ENCODE measurements around the gene B3GALNT1.

B3GALNT1 gene

GRCh38 chr3:161148832-161149475 is 43.8 kb upstream of the B3GALNT1 start:
- no peaks in the 10 kb centered on the region for H3K4me1 ChIP-seq (ENCODE audit: low read length)
- no peaks in the 10 kb centered on the region for H3K27me3 ChIP-seq (ENCODE audit: low read depth, low read length)
- no peaks in the 10 kb centered on the region for H3K36me3 ChIP-seq (replicated peaks; ENCODE audit: low read depth, low read length)
- TF ChIP-seq EZH2phosphoT487 (IDR thresholded peaks at IDR 0.05; ENCODE audit: low read depth) (no peak), CTCF (IDR thresholded peaks at IDR 0.05; ENCODE audit: low read depth, low read length) (no peak)
- H3K27ac ChIP-seq (ENCODE audit: low read length): no peak overlapping the region
- no peaks in the 10 kb centered on the region for H3K9me3 ChIP-seq (ENCODE audit: insufficient read depth, low read length)
- no peak overlapping the region for H2AFZ ChIP-seq (ENCODE audit: low read depth, low read length)
- H3K9ac ChIP-seq (ENCODE audit: low read length): no peak overlapping the region
- H3K79me2 ChIP-seq (ENCODE audit: low read length): no peaks in the 10 kb centered on the region
- H3K4me2 ChIP-seq (ENCODE audit: low read length): no peak overlapping the region
- H3K4me3 ChIP-seq (ENCODE audit: low read length): no peak overlapping the region
- no peaks in the 10 kb centered on the region for H4K20me1 ChIP-seq (ENCODE audit: insufficient read depth, low read length)

- no peak overlapping the region for H3K4me2 ChIP-seq (ENCODE audit: low read length)
- H3K79me2 ChIP-seq (ENCODE audit: low read length): no peaks in the 10 kb centered on the region
- no peaks in the 10 kb centered on the region for H3K27me3 ChIP-seq (ENCODE audit: low read depth, low read length)
- peaks cover 4% of the 10 kb centered on the region; the same call in 1 of the 2 replicates for H3K4me1 ChIP-seq (ENCODE audit: low read length)
- H2AFZ ChIP-seq (ENCODE audit: low read depth, low read length): no peak overlapping the region; the same call in 1 of the 2 replicates
- H4K20me1 ChIP-seq (ENCODE audit: insufficient read depth, low read length): no peaks in the 10 kb centered on the region
- no peak overlapping the region for H3K9ac ChIP-seq (ENCODE audit: low read length)
- H3K9me3 ChIP-seq (ENCODE audit: insufficient read depth, low read length): no peaks in the 10 kb centered on the region
- TF ChIP-seq CTCF (IDR thresholded peaks at IDR 0.05; ENCODE audit: low read depth, low read length) (no peak), EZH2phosphoT487 (IDR thresholded peaks at IDR 0.05; ENCODE audit: low read depth) (no peak)
- no peak overlapping the region for H3K27ac ChIP-seq (ENCODE audit: low read length)
- no peaks in the 10 kb centered on the region for H3K36me3 ChIP-seq (replicated peaks; ENCODE audit: low read depth, low read length)
- no peak overlapping the region for H3K4me3 ChIP-seq (ENCODE audit: low read length)
These were observed 37.3 kb upstream of the B3GALNT1 start for GRCh38 chr3:161142486-161142885.

- Histone ChIP-seq H3K36me3 (replicated peaks; ENCODE audit: low read depth, low read length) (no peaks in the 10 kb centered on the region), H3K9ac (ENCODE audit: low read length) (no peak overlapping the region), H3K9me3 (ENCODE audit: insufficient read depth, low read length) (no peaks in the 10 kb centered on the region), H3K27me3 (ENCODE audit: low read depth, low read length) (no peaks in the 10 kb centered on the region), H3K4me1 (ENCODE audit: low read length) (peaks cover 4% of the 10 kb centered on the region; the same call in 1 of the 2 replicates), H3K79me2 (ENCODE audit: low read length) (no peaks in the 10 kb centered on the region), H3K4me3 (ENCODE audit: low read length) (no peak overlapping the region), H3K4me2 (ENCODE audit: low read length) (no peak overlapping the region), H2AFZ (ENCODE audit: low read depth, low read length) (no peak overlapping the region), H4K20me1 (ENCODE audit: insufficient read depth, low read length) (no peaks in the 10 kb centered on the region), H3K27ac (ENCODE audit: low read length) (no peak overlapping the region)
- TF ChIP-seq EZH2phosphoT487 (IDR thresholded peaks at IDR 0.05; ENCODE audit: low read depth) (no peak), CTCF (IDR thresholded peaks at IDR 0.05; ENCODE audit: low read depth, low read length) (no peak)
These were observed 34.5 kb upstream of the B3GALNT1 start for GRCh38 chr3:161139686-161140085.

- Histone ChIP-seq H3K27me3 (ENCODE audit: low read depth, low read length) (no peaks in the 10 kb centered on the region), H2AFZ (ENCODE audit: low read depth, low read length) (no peak overlapping the region), H3K4me3 (ENCODE audit: low read length) (no peak overlapping the region), H3K4me1 (ENCODE audit: low read length) (0 out of 2 replicates have a peak, but pooled peaks cover under 1% of the 10 kb centered on the region), H3K9ac (ENCODE audit: low read length) (no peak overlapping the region), H3K9me3 (ENCODE audit: insufficient read depth, low read length) (no peaks in the 10 kb centered on the region), H3K27ac (ENCODE audit: low read length) (no peak overlapping the region), H3K4me2 (ENCODE audit: low read length) (no peak overlapping the region), H4K20me1 (ENCODE audit: insufficient read depth, low read length) (no peaks in the 10 kb centered on the region), H3K79me2 (ENCODE audit: low read length) (no peaks in the 10 kb centered on the region), H3K36me3 (replicated peaks; ENCODE audit: low read depth, low read length) (no peaks in the 10 kb centered on the region)
- TF ChIP-seq CTCF (IDR thresholded peaks at IDR 0.05; ENCODE audit: low read depth, low read length) (no peak), EZH2phosphoT487 (IDR thresholded peaks at IDR 0.05; ENCODE audit: low read depth) (no peak)
These were observed 32.1 kb upstream of the B3GALNT1 start for GRCh38 chr3:161137260-161137659.
